ENCODE measurements around the gene TIMM8A. TPM values are rescaled to one million over a fixed set of nuclear protein-coding genes. Genes with fewer than 3 reads are reported as not detected.

TIMM8A gene
- polyA plus RNA-seq (2013), result 24.5 and 27.5 TPM in 2 replicates

GRCh38 chrX:101348452-101349192 is at the start of gene TIMM8A:
Gene TIMM8A (minus strand): TSS chrX:101348742. CDS start chrX:101348664, 78 bp downstream.
- Histone ChIP-seq H3K4me2 (ENCODE audit: low read length) (peak within 1 kb of the TSS; percentile 76), H3K23ac (ENCODE audit: low read length) (no peak within 1 kb of the TSS)

GRCh38 chrX:101397779-101398178 is 49.2 kb upstream of the TIMM8A start:
- no peak overlapping the region for H3K18ac ChIP-seq (ENCODE audit: low read length)
- H3K23ac ChIP-seq (ENCODE audit: low read length), result no peak overlapping the region
- H4K8ac ChIP-seq (ENCODE audit: low read depth, low read length), result no peak overlapping the region
- H4K12ac ChIP-seq (ENCODE audit: low read depth, low read length), result no peak overlapping the region
- H3K4me2 ChIP-seq (ENCODE audit: low read length), result no peak overlapping the region
- H3K14ac ChIP-seq (ENCODE audit: low read length), result no peak overlapping the region
- no peak overlapping the region for H3K4me3 ChIP-seq (ENCODE audit: low read depth, low read length)
- H3K4me1 ChIP-seq (ENCODE audit: control insufficient read depth in 1 of 2, insufficient read depth in 2 of 2, low read length in 2 of 2), result no peaks in the 10 kb centered on the region
- no CpG with 5 or more reads among the region's 4 CpGs for WGBS (ENCODE audit: extremely low coverage, insufficient coverage, insufficient read length)
- H3K4ac ChIP-seq (ENCODE audit: low read depth, low read length), result no peak overlapping the region
- no peak overlapping the region for H2BK12ac ChIP-seq (ENCODE audit: low read length)
- H3K27ac ChIP-seq (ENCODE audit: low read depth, low read length), result no peak overlapping the region
- no peaks in the 10 kb centered on the region for H3K79me2 ChIP-seq (ENCODE audit: control insufficient read depth, insufficient read depth, low read length, poor library complexity)
- H3K27me3 ChIP-seq (ENCODE audit: insufficient read depth, low read length), result no peaks in the 10 kb centered on the region
- no peak for DNase-seq
- H3K9ac ChIP-seq (ENCODE audit: low read length), result no peak overlapping the region
- H3K36me3 ChIP-seq (ENCODE audit: control insufficient read depth in 1 of 2, insufficient read depth in 2 of 2, low read length in 2 of 2), result peaks cover 5 to 6% of the 10 kb centered on the region in 2 experiments
- H2BK5ac ChIP-seq (ENCODE audit: low read depth, low read length, poor library complexity), result no peak overlapping the region
- H2BK120ac ChIP-seq (ENCODE audit: insufficient read depth, low read length, poor library complexity), result no peak overlapping the region
- H2AK5ac ChIP-seq (ENCODE audit: low read length), result no peak overlapping the region
- H3K79me1 ChIP-seq (ENCODE audit: low read length), result no peaks in the 10 kb centered on the region
- H4K91ac ChIP-seq (ENCODE audit: low read depth, low read length), result no peak overlapping the region
- no peaks in the 10 kb centered on the region for H3K9me3 ChIP-seq (ENCODE audit: insufficient read depth, low read depth, low read length)
- no peak overlapping the region for H2AFZ ChIP-seq (ENCODE audit: insufficient read depth, low read length, poor library complexity)

More at GRCh38 chrX:101348452-101349192, at the start of gene TIMM8A:
- Histone ChIP-seq H3K4me3 (ENCODE audit: low read depth, low read length) (peak within 1 kb of the TSS; percentile 97), H2AFZ (ENCODE audit: insufficient read depth, low read length, poor library complexity) (peak within 1 kb of the TSS; percentile 72), H3K18ac (ENCODE audit: low read length) (peak within 1 kb of the TSS; percentile 95), H3K79me1 (ENCODE audit: low read length) (peaks cover 5% of the 10 kb centered on the region), H2BK120ac (ENCODE audit: insufficient read depth, low read length, poor library complexity) (peak within 1 kb of the TSS; percentile 94), H3K14ac (ENCODE audit: low read length) (peak within 1 kb of the TSS; percentile 97), H3K4me1 (ENCODE audit: control insufficient read depth in 1 of 2, insufficient read depth in 2 of 2, low read length in 2 of 2) (no peaks in the 10 kb centered on the region), H3K79me2 (ENCODE audit: control insufficient read depth, insufficient read depth, low read length, poor library complexity) (peaks cover 4% of the 10 kb centered on the region), H3K9ac (ENCODE audit: low read length) (peak within 1 kb of the TSS; percentile 100), H3K27ac (ENCODE audit: low read depth, low read length) (peak within 1 kb of the TSS; percentile 89), H2BK12ac (ENCODE audit: low read length) (no peak within 1 kb of the TSS), H2AK5ac (ENCODE audit: low read length) (no peak within 1 kb of the TSS), H3K4ac (ENCODE audit: low read depth, low read length) (peak within 1 kb of the TSS; percentile 89), H4K91ac (ENCODE audit: low read depth, low read length) (peak within 1 kb of the TSS; percentile 87), H2BK5ac (ENCODE audit: low read depth, low read length, poor library complexity) (peak within 1 kb of the TSS; percentile 97), H3K27me3 (ENCODE audit: insufficient read depth, low read length) (no peaks in the 10 kb centered on the region), H4K12ac (ENCODE audit: low read depth, low read length) (peak within 1 kb of the TSS; percentile 98), H3K9me3 (ENCODE audit: insufficient read depth, low read depth, low read length) (no peaks in the 10 kb centered on the region), H4K8ac (ENCODE audit: low read depth, low read length) (peak within 1 kb of the TSS; percentile 97), H3K36me3 (ENCODE audit: control insufficient read depth in 1 of 2, insufficient read depth in 2 of 2, low read length in 2 of 2) (peaks cover 0 to 1% of the 10 kb centered on the region in 2 experiments)
- peak; percentile 59 to 68 for DNase-seq
- no CpG with 5 or more reads among the region's 55 CpGs for WGBS (ENCODE audit: extremely low coverage, insufficient coverage, insufficient read length)

- DNase-seq, result no peak
- Histone ChIP-seq H3K27ac (ENCODE audit: low read depth, low read length) (no peak overlapping the region), H3K79me2 (ENCODE audit: control insufficient read depth, insufficient read depth, low read length, poor library complexity) (peaks cover 4% of the 10 kb centered on the region), H2BK5ac (ENCODE audit: low read depth, low read length, poor library complexity) (no peak overlapping the region), H3K79me1 (ENCODE audit: low read length) (peaks cover 2% of the 10 kb centered on the region), H3K36me3 (ENCODE audit: control insufficient read depth in 1 of 2, insufficient read depth in 2 of 2, low read length in 2 of 2) (peaks cover 2 to 6% of the 10 kb centered on the region in 2 experiments), H2BK120ac (ENCODE audit: insufficient read depth, low read length, poor library complexity) (no peak overlapping the region), H3K4me3 (ENCODE audit: low read depth, low read length) (no peak overlapping the region), H4K8ac (ENCODE audit: low read depth, low read length) (no peak overlapping the region), H3K9ac (ENCODE audit: low read length) (no peak overlapping the region), H2AFZ (ENCODE audit: insufficient read depth, low read length, poor library complexity) (no peak overlapping the region), H4K91ac (ENCODE audit: low read depth, low read length) (no peak overlapping the region), H3K18ac (ENCODE audit: low read length) (no peak overlapping the region), H3K27me3 (ENCODE audit: insufficient read depth, low read length) (no peaks in the 10 kb centered on the region), H3K4me1 (ENCODE audit: control insufficient read depth in 1 of 2, insufficient read depth in 2 of 2, low read length in 2 of 2) (no peaks in the 10 kb centered on the region), H3K23ac (ENCODE audit: low read length) (no peak overlapping the region), H3K4ac (ENCODE audit: low read depth, low read length) (no peak overlapping the region), H2AK5ac (ENCODE audit: low read length) (no peak overlapping the region), H3K4me2 (ENCODE audit: low read length) (no peak overlapping the region), H4K12ac (ENCODE audit: low read depth, low read length) (no peak overlapping the region), H3K14ac (ENCODE audit: low read length) (no peak overlapping the region), H2BK12ac (ENCODE audit: low read length) (no peak overlapping the region), H3K9me3 (ENCODE audit: insufficient read depth, low read depth, low read length) (no peaks in the 10 kb centered on the region)
- WGBS (ENCODE audit: extremely low coverage, insufficient coverage, insufficient read length), result no CpG with 5 or more reads among the region's 1 CpG
Measured at GRCh38 chrX:101395789-101396188, 47.2 kb upstream of the TIMM8A start.

- Histone ChIP-seq H3K36me3 (ENCODE audit: control insufficient read depth in 1 of 2, insufficient read depth in 2 of 2, low read length in 2 of 2) (peaks cover 2 to 6% of the 10 kb centered on the region in 2 experiments), H4K91ac (ENCODE audit: low read depth, low read length) (no peak overlapping the region), H4K12ac (ENCODE audit: low read depth, low read length) (no peak overlapping the region), H3K9me3 (ENCODE audit: insufficient read depth, low read depth, low read length) (no peaks in the 10 kb centered on the region), H3K4me1 (ENCODE audit: control insufficient read depth in 1 of 2, insufficient read depth in 2 of 2, low read length in 2 of 2) (peaks cover 2 to 3% of the 10 kb centered on the region in 2 experiments), H3K4me2 (ENCODE audit: low read length) (no peak overlapping the region), H2BK120ac (ENCODE audit: insufficient read depth, low read length, poor library complexity) (no peak overlapping the region), H3K4me3 (ENCODE audit: low read depth, low read length) (no peak overlapping the region), H3K27me3 (ENCODE audit: insufficient read depth, low read length) (no peaks in the 10 kb centered on the region), H3K27ac (ENCODE audit: low read depth, low read length) (no peak overlapping the region), H3K79me1 (ENCODE audit: low read length) (peaks cover 5% of the 10 kb centered on the region), H3K23ac (ENCODE audit: low read length) (no peak overlapping the region), H3K18ac (ENCODE audit: low read length) (no peak overlapping the region), H4K8ac (ENCODE audit: low read depth, low read length) (no peak overlapping the region), H3K9ac (ENCODE audit: low read length) (no peak overlapping the region), H3K79me2 (ENCODE audit: control insufficient read depth, insufficient read depth, low read length, poor library complexity) (peaks cover 6% of the 10 kb centered on the region), H2AFZ (ENCODE audit: insufficient read depth, low read length, poor library complexity) (no peak overlapping the region), H3K14ac (ENCODE audit: low read length) (no peak overlapping the region), H2BK12ac (ENCODE audit: low read length) (no peak overlapping the region), H2BK5ac (ENCODE audit: low read depth, low read length, poor library complexity) (no peak overlapping the region), H2AK5ac (ENCODE audit: low read length) (no peak overlapping the region), H3K4ac (ENCODE audit: low read depth, low read length) (no peak overlapping the region)
- DNase-seq, result no peak
Measured at GRCh38 chrX:101394372-101394771, 45.8 kb upstream of the TIMM8A start.

All from trophoblast cell (in vitro differentiated cells and primary cell).